K562 (cell line): Measurements from ENCODE around the gene CHD8. TPM values are rescaled to one million over a fixed set of nuclear protein-coding genes. Genes with fewer than 3 reads are reported as not detected.
A peak's percentile ranks its signal among the peaks of the same experiment; 100 is the strongest.

Experiments used
- CBFA2T2 ChIP-seq: fragments of 450-650 bp; conservative IDR thresholded peaks from 2 replicates; pipeline ENCODE4 v1.6.1; 2017; ENCODE audit warnings: mild to moderate bottlenecking
- ESRRB ChIP-seq: fragments of 250-450 bp; sonication (Bioruptor Pico); IDR thresholded peaks from 2 replicates; pipeline ENCODE4 v1.5.0; 2020; ENCODE audit warnings: mild to moderate bottlenecking, moderate library complexity, borderline replicate concordance
- ETV6 ChIP-seq, 3 experiments: fragments of 150-350 bp in 1 of 3; sonication (generic) in 1 of 3; formaldehyde crosslinking in 1 of 3; IDR thresholded peaks; 2 replicates each; pipeline versions ENCODE4 v1.6.1 to v1.8.0; 2014 to 2022; ENCODE audit warnings: borderline replicate concordance in 2 of 3, low read depth in 2 of 3, antibody characterized with exemption in 1 of 3, low read length in 1 of 3, mild to moderate bottlenecking in 1 of 3, missing genetic modification reagents in 1 of 3
- GATAD2B ChIP-seq: fragments of 450-650 bp; IDR thresholded peaks from 2 replicates; pipeline ENCODE4 v1.6.1; 2017; ENCODE audit warnings: mild to moderate bottlenecking, borderline replicate concordance
- TCF3 ChIP-seq: sonication (generic); formaldehyde crosslinking; IDR thresholded peaks from 2 replicates; pipeline ENCODE4 v1.4.0; 2020; ENCODE audit warnings: mild to moderate bottlenecking, missing genetic modification reagents
- TEAD1 ChIP-seq, 2 experiments: fragments of 450-650 bp in 1 of 2; sonication (generic) in 1 of 2; formaldehyde crosslinking; IDR thresholded peaks; 2 replicates each; pipeline versions ENCODE4 v1.4.0 to v1.8.0; 2020 to 2022; ENCODE audit warnings: mild to moderate bottlenecking in 2 of 2, missing genetic modification reagents in 1 of 2
- polyA plus RNA-seq, 8 experiments: library from polyadenylated mRNA; depleted of rRNA in 4 of 8; stranded (reverse) in 5 of 8; unstranded in 3 of 8; fragments of >200 nt; fragmentation: Nextera tagmentation in 2 of 8; fragmentation: Illumina TruSeq in 1 of 8; extraction: Ambion mirVana in 2 of 8; extraction: Trizol in 1 of 8; gene quantifications; 2 replicates each; pipeline versions ENCODE4 v1.2.1 to v1.2.3, GENCODE V29; 2011 to 2014; ENCODE audit warnings: inconsistent platforms in 1 of 8, missing spikeins in 1 of 8
- total RNA-seq, 7 experiments: library from RNA; depleted of rRNA in 6 of 7; stranded (reverse); fragments of >200 nt in 6 of 7; fragmentation: Illumina TruSeq in 2 of 7; extraction: Trizol in 2 of 7; gene quantifications; 2 replicates each; pipeline versions ENCODE4 v1.2.1 to v1.2.3, GENCODE V29; 2011 to 2021; ENCODE audit warnings: low replicate concordance in 1 of 7
- TF ChIP-seq, protein P1 (sequence below): fragments of 250-450 bp; sonication (Bioruptor Pico); IDR thresholded peaks from 2 replicates; pipeline ENCODE4 v1.9.0; 2021; ENCODE audit warnings: mild to moderate bottlenecking, inconsistent platforms
- TF ChIP-seq, protein P2 (sequence below): fragments of 450-650 bp; formaldehyde crosslinking; IDR thresholded peaks from 2 replicates; pipeline ENCODE4 v1.4.0; 2020; ENCODE audit warnings: mild to moderate bottlenecking, moderate library complexity
- TF ChIP-seq, protein P3 (sequence below): fragments of 250-450 bp; sonication (Bioruptor Pico); IDR thresholded peaks from 2 replicates; pipeline ENCODE4 v1.8.0; 2021; ENCODE audit warnings: mild to moderate bottlenecking, moderate library complexity
- TF ChIP-seq, protein P4 (sequence below), 2 experiments: fragments of 450-650 bp; IDR thresholded peaks; 2 replicates each; pipeline ENCODE4 v1.6.1; 2016; ENCODE audit warnings: mild to moderate bottlenecking in 2 of 2, borderline replicate concordance in 1 of 2, low read depth in 1 of 2, moderate library complexity in 1 of 2

CHD8 gene
- total and polyA plus RNA-seq, 9 of the 15 experiments (the other 6 are each of a cell fraction or from before 2014, with no cell fraction given), result 11.1 to 51.2 (median 32.8) TPM

DNA sequence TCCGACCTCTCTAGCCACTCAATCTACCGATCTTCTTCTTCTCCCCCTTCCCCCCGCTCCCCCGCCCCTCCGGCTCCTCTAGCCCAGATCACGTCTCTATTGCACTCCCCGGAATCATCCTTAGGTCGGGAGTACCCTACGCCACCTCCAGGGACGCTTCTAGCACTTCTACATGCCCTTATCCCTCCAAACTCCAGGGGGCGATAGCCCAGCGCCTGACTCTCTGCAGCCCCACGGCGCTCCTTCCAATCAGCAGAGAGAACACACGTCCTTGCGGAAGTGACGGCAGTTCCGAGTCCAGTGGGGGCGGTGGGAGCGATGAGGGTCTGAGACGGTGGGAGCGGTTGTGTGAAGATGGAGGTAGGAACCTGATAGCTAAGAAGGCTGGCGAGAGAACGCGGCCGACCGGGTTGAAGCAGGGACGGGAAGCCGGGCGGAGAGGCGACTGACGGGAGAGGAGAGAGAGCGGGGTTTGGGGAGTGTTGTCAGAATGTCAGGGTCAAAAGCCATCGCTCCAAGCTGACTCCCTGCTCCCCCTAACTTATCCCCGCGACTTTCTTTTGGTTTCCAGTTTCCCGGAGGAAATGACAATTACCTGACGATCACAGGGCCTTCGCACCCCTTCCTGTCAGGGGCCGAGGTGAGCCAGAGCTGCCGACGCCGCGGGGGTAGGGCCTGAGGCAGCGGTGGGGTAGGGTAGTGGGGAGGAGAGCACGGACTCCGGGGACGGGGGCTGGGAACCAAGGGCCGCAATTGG lies 21.2 kb upstream of the CHD8 start, which contains the start of the genes RAB2B and TOX4 (continued):
- TF ChIP-seq GATAD2B, result no peak
- TF ChIP-seq, protein P1, sequence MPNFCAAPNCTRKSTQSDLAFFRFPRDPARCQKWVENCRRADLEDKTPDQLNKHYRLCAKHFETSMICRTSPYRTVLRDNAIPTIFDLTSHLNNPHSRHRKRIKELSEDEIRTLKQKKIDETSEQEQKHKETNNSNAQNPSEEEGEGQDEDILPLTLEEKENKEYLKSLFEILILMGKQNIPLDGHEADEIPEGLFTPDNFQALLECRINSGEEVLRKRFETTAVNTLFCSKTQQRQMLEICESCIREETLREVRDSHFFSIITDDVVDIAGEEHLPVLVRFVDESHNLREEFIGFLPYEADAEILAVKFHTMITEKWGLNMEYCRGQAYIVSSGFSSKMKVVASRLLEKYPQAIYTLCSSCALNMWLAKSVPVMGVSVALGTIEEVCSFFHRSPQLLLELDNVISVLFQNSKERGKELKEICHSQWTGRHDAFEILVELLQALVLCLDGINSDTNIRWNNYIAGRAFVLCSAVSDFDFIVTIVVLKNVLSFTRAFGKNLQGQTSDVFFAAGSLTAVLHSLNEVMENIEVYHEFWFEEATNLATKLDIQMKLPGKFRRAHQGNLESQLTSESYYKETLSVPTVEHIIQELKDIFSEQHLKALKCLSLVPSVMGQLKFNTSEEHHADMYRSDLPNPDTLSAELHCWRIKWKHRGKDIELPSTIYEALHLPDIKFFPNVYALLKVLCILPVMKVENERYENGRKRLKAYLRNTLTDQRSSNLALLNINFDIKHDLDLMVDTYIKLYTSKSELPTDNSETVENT (CRISPR knock-in tag), result peak; percentile 91
- TF ChIP-seq, protein P2, sequence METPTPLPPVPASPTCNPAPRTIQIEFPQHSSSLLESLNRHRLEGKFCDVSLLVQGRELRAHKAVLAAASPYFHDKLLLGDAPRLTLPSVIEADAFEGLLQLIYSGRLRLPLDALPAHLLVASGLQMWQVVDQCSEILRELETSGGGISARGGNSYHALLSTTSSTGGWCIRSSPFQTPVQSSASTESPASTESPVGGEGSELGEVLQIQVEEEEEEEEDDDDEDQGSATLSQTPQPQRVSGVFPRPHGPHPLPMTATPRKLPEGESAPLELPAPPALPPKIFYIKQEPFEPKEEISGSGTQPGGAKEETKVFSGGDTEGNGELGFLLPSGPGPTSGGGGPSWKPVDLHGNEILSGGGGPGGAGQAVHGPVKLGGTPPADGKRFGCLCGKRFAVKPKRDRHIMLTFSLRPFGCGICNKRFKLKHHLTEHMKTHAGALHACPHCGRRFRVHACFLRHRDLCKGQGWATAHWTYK (CRISPR knock-in tag), result no peak
- TF ChIP-seq ESRRB, result no peak
- TF ChIP-seq, protein P3, sequence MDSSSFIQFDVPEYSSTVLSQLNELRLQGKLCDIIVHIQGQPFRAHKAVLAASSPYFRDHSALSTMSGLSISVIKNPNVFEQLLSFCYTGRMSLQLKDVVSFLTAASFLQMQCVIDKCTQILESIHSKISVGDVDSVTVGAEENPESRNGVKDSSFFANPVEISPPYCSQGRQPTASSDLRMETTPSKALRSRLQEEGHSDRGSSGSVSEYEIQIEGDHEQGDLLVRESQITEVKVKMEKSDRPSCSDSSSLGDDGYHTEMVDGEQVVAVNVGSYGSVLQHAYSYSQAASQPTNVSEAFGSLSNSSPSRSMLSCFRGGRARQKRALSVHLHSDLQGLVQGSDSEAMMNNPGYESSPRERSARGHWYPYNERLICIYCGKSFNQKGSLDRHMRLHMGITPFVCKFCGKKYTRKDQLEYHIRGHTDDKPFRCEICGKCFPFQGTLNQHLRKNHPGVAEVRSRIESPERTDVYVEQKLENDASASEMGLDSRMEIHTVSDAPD (CRISPR knock-in tag), result no peak
- TF ChIP-seq, protein P4, sequence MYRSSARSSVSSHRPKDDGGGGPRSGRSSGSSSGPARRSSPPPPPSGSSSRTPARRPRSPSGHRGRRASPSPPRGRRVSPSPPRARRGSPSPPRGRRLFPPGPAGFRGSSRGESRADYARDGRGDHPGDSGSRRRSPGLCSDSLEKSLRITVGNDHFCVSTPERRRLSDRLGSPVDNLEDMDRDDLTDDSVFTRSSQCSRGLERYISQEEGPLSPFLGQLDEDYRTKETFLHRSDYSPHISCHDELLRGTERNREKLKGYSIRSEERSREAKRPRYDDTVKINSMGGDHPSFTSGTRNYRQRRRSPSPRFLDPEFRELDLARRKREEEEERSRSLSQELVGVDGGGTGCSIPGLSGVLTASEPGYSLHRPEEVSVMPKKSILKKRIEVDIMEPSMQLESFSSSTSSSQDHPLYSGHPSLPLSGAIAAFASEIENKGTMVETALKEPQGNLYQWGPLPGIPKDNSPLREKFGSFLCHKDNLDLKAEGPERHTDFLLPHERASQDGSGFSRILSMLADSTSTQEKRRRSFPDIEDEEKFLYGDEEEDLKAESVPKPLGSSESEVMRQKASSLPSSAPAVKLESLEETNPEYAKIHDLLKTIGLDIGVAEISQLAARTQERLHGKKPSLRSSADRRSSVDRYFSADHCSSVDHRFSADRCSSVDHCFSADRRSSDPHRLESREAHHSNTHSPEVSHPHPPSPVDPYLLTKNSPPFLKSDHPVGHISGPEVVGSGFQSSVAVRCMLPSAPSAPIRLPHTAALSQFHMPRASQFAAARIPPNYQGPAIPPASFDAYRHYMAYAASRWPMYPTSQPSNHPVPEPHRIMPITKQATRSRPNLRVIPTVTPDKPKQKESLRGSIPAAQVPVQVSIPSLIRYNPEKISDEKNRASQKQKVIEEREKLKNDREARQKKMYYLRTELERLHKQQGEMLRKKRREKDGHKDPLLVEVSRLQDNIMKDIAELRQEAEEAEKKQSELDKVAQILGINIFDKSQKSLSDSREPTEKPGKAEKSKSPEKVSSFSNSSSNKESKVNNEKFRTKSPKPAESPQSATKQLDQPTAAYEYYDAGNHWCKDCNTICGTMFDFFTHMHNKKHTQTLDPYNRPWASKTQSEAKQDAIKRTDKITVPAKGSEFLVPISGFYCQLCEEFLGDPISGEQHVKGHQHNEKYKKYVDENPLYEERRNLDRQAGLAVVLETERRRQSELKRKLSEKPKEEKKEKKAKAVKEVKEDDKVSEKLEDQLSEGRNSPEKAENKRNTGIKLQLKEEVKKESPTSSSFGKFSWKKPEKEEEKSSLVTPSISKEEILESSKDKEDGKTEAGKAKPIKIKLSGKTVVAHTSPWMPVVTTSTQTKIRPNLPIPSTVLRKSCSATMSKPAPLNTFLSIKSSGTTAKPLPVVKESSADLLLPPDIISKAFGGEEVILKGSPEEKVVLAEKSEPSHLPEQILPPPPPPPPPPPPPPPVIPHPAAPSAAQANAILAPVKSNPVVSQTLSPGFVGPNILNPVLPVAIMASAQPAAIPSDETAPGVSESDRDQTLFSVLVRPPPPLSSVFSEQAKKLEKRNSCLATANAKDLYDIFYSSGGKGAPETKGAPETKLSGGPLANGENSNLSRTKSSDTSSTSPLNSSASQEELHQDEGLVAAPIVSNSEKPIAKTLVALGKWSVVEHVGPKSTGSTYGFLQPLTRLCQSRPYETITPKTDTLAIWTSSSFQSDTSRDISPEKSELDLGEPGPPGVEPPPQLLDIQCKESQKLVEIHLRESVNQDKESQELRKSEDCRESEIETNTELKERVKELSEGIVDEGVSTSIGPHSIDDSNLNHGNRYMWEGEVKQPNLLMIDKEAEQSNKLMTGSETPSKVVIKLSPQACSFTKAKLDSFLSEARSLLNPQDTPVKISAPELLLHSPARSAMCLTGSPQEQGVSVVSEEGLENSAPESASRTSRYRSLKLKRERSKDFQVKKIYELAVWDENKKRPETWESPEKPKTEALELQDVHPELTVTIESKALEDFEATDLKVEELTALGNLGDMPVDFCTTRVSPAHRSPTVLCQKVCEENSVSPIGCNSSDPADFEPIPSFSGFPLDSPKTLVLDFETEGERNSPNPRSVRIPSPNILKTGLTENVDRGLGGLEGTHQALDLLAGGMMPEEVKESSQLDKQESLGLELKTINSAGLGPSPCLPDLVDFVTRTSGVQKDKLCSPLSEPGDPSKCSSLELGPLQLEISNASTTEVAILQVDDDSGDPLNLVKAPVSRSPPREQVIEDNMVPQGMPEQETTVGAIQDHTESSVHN (IDR thresholded peaks at IDR 0.05; ENCODE audit: borderline replicate concordance in 1 of 2, low read depth in 1 of 2), result no peak
- TF ChIP-seq CBFA2T2, result no peak
- no peak for TF ChIP-seq ETV6 (IDR thresholded peaks at IDR 0.05; ENCODE audit: borderline replicate concordance in 1 of 2, low read depth in 2 of 2, low read length in 1 of 2)
- TF ChIP-seq ETV6 (CRISPR knock-in tag; IDR thresholded peaks at IDR 0.05; ENCODE audit: borderline replicate concordance), result no peak
- TF ChIP-seq TCF3 (CRISPR knock-in tag), result no peak
- TF ChIP-seq TEAD1 (CRISPR knock-in tag; IDR thresholded peaks at IDR 0.05), result peak in 1 of 2 experiments; percentile 76; a peak in 2 of 4 replicates
